RWPE2 (cell line): ENCODE measurements around the gene CYP4F22.

ENCODE experiments used
- ATAC-seq: fragments of 200-7000 bp; cut with Tn5 transposase; 3 replicates; pipeline ENCODE4 v1.9.1; 2021; ENCODE audit warnings: low read depth
- DNase-seq: peaks from one replicate; pipeline ENCODE4 v3.0.0-alpha.2; 2020; ENCODE audit warnings: low spot score
- H3K27ac ChIP-seq: fragments of 450-650 bp; 2 replicates; pipeline ENCODE4 v1.5.1; 2017; ENCODE audit warnings: mild to moderate bottlenecking; ENCODE audit not compliant: poor library complexity, severe bottlenecking
- H3K27me3 ChIP-seq: fragments of 250-450 bp; sonication (Bioruptor Pico); 2 replicates; pipeline ENCODE4 v1.5.1; 2021; ENCODE audit warnings: mild to moderate bottlenecking, moderate library complexity; ENCODE audit not compliant: insufficient read depth, poor library complexity, severe bottlenecking
- H3K36me3 ChIP-seq: fragments of 250-450 bp; sonication (Bioruptor Pico); 2 replicates; pipeline ENCODE4 v1.5.1; 2020; ENCODE audit warnings: low read depth, mild to moderate bottlenecking, moderate library complexity
- H3K4me1 ChIP-seq: fragments of 250-450 bp; sonication (Bioruptor Pico); 2 replicates; pipeline ENCODE4 v1.5.1; 2021; ENCODE audit warnings: mild to moderate bottlenecking, moderate library complexity; ENCODE audit not compliant: insufficient read depth, poor library complexity, severe bottlenecking
- H3K4me3 ChIP-seq: fragments of 250-450 bp; sonication (Bioruptor Pico); 2 replicates; pipeline ENCODE4 v1.5.1; 2021; ENCODE audit warnings: mild to moderate bottlenecking, moderate library complexity; ENCODE audit not compliant: severe bottlenecking
- H3K9me3 ChIP-seq: fragments of 250-450 bp; sonication (Bioruptor Pico); 2 replicates; pipeline ENCODE4 v1.5.1; 2021; ENCODE audit warnings: mild to moderate bottlenecking, moderate library complexity; ENCODE audit not compliant: severe bottlenecking
- TF ChIP-seq, protein P1 (sequence below): fragments of 450-650 bp; IDR thresholded peaks from one replicate; pipeline ENCODE4 v1.5.1; 2017; ENCODE audit warnings: mild to moderate bottlenecking, moderate library complexity; ENCODE audit not compliant: poor library complexity, severe bottlenecking

CYP4F22 gene

DNA sequence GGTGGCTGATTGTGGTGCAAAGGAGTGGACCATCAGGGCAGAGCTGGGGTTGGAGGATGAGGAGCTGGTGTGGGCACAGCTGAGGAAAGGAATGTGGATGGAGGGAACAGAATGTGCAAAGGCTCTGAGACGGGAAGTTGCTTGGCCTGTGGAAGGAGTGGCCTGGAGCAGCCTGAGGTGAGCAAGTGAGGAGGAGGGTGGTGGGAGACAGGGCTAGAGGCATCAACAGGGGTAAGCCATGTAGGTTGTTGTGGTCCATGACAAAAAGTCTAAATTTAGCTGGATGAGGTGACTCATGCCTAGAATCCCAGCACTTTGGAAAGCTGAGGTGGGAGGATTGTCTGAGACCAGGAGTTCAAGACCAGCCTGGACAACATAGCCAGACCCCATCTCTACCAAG lies 9.5 kb downstream of the CYP4F22 start:
- Histone ChIP-seq H3K27me3 (no peaks in the 10 kb centered on the region), H3K9me3 (peaks cover 7% of the 10 kb centered on the region), H3K4me3 (no peak overlapping the region), H3K27ac (no peak overlapping the region), H3K4me1 (no peaks in the 10 kb centered on the region), H3K36me3 (no peaks in the 10 kb centered on the region)
- DNase-seq (no peak), ATAC-seq (no peak)
- TF ChIP-seq, protein P1, sequence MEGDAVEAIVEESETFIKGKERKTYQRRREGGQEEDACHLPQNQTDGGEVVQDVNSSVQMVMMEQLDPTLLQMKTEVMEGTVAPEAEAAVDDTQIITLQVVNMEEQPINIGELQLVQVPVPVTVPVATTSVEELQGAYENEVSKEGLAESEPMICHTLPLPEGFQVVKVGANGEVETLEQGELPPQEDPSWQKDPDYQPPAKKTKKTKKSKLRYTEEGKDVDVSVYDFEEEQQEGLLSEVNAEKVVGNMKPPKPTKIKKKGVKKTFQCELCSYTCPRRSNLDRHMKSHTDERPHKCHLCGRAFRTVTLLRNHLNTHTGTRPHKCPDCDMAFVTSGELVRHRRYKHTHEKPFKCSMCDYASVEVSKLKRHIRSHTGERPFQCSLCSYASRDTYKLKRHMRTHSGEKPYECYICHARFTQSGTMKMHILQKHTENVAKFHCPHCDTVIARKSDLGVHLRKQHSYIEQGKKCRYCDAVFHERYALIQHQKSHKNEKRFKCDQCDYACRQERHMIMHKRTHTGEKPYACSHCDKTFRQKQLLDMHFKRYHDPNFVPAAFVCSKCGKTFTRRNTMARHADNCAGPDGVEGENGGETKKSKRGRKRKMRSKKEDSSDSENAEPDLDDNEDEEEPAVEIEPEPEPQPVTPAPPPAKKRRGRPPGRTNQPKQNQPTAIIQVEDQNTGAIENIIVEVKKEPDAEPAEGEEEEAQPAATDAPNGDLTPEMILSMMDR = no peak

DNA sequence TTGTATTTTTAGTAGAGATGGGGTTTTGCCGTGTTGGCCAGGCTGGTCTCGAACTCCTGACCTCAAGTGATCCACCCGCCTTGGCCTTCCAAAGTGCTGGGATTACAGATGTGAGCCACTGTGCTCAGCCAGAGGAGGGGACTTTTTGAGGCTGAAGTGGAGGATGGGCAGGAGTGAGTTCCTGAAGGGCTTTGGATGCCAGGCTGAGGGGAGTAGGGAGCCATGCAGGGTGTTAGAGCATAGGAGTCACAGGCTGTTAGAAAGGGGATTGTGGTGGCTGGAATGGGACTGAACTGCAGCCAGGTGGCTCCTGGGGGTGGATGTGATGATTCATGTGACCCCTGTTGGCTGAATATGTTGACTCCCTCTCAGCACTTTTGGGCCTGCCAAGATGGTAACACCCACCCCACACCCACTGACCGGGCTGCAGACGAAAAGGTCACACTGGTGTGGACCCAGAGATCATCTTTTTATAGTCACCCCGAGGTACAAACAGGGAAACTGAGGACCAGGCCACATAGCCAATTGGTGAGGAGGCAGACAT lies 11.2 kb downstream of the CYP4F22 start:
- Histone ChIP-seq H3K27ac (no peak overlapping the region), H3K9me3 (peaks cover 7% of the 10 kb centered on the region), H3K27me3 (no peaks in the 10 kb centered on the region), H3K36me3 (no peaks in the 10 kb centered on the region), H3K4me1 (no peaks in the 10 kb centered on the region), H3K4me3 (no peak overlapping the region)
- ATAC-seq (no peak), DNase-seq (no peak)
- TF ChIP-seq, protein P1 = no peak

DNA sequence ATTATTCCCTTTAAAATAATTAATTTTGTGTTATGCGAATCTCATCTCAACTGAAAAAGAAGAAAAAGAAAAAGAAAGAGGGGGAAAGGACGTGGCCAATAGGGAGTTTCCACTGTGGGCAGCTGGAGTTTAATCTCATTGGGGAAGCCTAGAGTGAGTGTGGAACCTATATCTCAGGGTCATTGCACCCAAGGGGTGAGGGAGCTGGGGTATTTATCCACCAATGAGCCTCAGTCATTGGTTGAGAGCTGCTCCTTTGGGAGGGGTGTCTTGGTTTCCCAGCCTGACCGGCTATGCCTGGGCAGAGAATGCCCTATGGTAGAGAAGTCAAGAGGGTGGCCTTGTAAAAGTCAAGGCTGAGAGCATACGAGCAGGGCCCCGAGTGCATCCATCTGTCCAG lies 16.5 kb downstream of the CYP4F22 start:
- ATAC-seq (no peak), DNase-seq (no peak)
- H3K4me1 ChIP-seq = no peaks in the 10 kb centered on the region
- no peak overlapping the region for H3K4me3 ChIP-seq
- no peaks in the 10 kb centered on the region for H3K27me3 ChIP-seq
- no peak overlapping the region for H3K27ac ChIP-seq
- no peaks in the 10 kb centered on the region for H3K9me3 ChIP-seq
- H3K36me3 ChIP-seq = no peaks in the 10 kb centered on the region
- TF ChIP-seq, protein P1 = no peak

DNA sequence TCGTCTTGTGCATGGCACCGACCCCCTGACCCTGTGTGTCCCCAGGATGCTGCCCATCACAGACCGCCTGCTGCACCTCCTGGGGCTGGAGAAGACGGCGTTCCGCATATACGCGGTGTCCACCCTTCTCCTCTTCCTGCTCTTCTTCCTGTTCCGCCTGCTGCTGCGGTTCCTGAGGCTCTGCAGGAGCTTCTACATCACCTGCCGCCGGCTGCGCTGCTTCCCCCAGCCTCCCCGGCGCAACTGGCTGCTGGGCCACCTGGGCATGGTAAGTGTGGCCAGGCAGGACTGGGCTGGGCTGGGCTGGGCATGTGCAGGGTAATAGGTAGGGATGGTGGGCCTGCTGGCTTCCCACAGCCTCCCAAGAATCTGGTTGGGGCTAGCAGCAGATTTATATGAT lies 17.0 kb downstream of the CYP4F22 start:
- TF ChIP-seq, protein P1 = no peak
- H3K4me3 ChIP-seq = no peak overlapping the region
- H3K36me3 ChIP-seq = no peaks in the 10 kb centered on the region
- no peaks in the 10 kb centered on the region for H3K9me3 ChIP-seq
- no peaks in the 10 kb centered on the region for H3K4me1 ChIP-seq
- H3K27me3 ChIP-seq = no peaks in the 10 kb centered on the region
- no peak for DNase-seq
- ATAC-seq = no peak
- H3K27ac ChIP-seq = no peak overlapping the region

DNA sequence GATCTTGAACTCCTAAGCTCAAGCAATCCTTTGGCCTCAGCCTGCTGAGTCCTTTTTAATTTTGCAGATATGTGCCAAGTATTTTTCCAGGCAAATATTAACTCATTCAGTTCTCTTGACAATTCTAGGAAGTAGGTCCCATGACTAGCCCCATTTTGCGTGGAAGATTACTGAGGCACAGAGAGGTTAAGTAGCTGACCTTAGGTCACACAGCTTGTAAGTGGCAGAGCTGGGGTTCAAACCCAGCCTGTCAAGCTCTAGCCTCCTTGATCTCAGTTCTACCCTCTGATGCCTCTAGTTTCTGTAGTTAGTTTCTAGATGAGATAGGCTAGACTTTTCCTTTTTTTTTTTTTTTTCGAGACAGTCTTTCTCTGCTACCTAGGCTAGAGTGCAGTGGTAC lies 18.1 kb downstream of the CYP4F22 start:
- Histone ChIP-seq H3K4me1 (no peaks in the 10 kb centered on the region), H3K36me3 (no peaks in the 10 kb centered on the region), H3K27me3 (no peaks in the 10 kb centered on the region), H3K4me3 (no peak overlapping the region), H3K27ac (no peak overlapping the region), H3K9me3 (no peaks in the 10 kb centered on the region)
- TF ChIP-seq, protein P1 = no peak
- DNase-seq (no peak), ATAC-seq (no peak)
